GM12892 (cell line): ENCODE measurements around the gene VAPB.

ENCODE experiments used
- DNase-seq: peaks from one replicate; pipeline ENCODE4 v3.0.0; 2011; ENCODE audit not compliant: insufficient read length
- FAIRE-seq: peaks from 2 replicates; lab custom pipeline; 2011; peaks lifted over from hg19 to GRCh38; lab: Jason Lieb, UNC
- POLR2A ChIP-seq: IDR thresholded peaks from 2 replicates; pipeline ENCODE4 v1.6.1; 2011; ENCODE audit warnings: low read depth, low read length, control low read depth
- POLR2AphosphoS5 ChIP-seq: IDR thresholded peaks from 2 replicates; pipeline ENCODE4 v1.6.1; 2011; ENCODE audit warnings: low read depth, low read length, control low read depth
- TAF1 ChIP-seq: IDR thresholded peaks from 2 replicates; pipeline ENCODE4 v1.6.1; 2011; ENCODE audit warnings: low read depth, mild to moderate bottlenecking, control low read depth, low read length, borderline replicate concordance

VAPB gene

DNA sequence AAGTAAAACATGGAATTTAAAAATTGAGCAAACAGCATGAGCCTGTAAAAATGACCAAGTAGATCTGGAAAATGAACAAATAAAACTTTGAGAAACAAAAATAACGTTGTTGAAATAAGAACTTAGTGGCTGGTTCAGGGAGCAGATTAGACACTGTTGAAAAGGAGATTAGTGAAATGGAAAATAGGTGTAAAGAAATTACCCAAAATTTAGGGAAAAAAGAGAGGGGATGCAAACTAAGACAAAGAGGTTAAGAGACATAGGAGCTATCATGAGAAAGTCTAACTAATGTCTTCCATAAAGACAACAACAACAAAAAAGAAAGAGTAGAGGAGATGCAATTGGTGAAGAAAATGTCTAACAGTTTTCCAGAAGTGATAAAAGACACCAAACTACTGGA is 97.2 kb downstream of the VAPB start:
- no peak for FAIRE-seq
- no peak for DNase-seq
- no peak for TF ChIP-seq POLR2AphosphoS5
- TF ChIP-seq TAF1 = no peak
- TF ChIP-seq POLR2A = no peak

- TF ChIP-seq POLR2AphosphoS5 = no peak
- TF ChIP-seq TAF1 = no peak
- TF ChIP-seq POLR2A = no peak
- DNase-seq (no peak), FAIRE-seq (no peak)
These were observed 103.2 kb downstream of the VAPB start for GRCh38 chr20:58492074-58492718.

GRCh38 chr20:58492795-58493524 is 103.9 kb downstream of the VAPB start:
- TF ChIP-seq POLR2A (no peak), POLR2AphosphoS5 (no peak), TAF1 (no peak)
- DNase-seq (no peak), FAIRE-seq (no peak)

- DNase-seq (no peak), FAIRE-seq (no peak)
- TF ChIP-seq TAF1 (no peak), POLR2AphosphoS5 (no peak), POLR2A (no peak)
These were observed 106.0 kb downstream of the VAPB start for GRCh38 chr20:58494923-58495622.

DNA sequence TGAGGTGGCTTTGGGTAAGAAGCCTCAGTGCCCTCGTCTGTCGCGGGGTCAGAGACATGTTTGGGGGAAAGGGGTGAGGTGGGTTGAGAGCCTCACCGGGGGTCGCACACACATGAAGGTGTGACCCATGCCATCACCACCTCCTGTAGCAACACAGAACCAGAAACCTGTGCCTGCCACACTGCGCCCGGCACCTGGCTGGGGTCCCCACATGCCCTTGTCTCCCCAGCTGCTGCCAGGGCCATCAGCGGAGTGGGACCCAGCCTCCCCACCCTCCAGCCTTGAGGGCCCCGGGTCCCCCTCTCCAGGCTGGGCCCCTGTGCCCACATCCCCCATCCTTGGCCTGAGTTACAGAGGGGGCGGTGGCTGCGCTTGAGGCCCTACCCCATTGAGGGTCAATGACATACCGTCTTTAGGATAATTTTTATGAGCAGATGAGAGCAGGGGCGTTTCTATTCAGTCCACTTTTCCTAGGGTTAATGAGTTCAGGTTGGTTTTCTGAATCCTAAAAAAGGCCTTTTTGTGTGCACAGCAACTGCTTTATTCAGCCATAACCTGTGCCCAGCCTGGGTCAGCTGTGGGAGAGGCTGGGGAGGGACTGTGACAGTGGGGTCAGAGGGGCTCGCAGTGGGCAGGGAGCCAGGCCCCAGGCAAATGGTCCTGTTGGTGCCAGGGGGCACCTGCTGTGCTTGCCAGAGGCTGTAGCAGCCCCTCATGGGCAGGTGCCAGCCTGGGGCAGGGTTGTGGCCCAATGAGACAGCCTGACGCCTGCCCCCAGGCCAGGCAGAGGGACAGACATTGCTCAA is 106.8 kb downstream of the VAPB start:
- TF ChIP-seq TAF1 (no peak), POLR2A (no peak), POLR2AphosphoS5 (no peak)
- DNase-seq (no peak), FAIRE-seq (no peak)

DNA sequence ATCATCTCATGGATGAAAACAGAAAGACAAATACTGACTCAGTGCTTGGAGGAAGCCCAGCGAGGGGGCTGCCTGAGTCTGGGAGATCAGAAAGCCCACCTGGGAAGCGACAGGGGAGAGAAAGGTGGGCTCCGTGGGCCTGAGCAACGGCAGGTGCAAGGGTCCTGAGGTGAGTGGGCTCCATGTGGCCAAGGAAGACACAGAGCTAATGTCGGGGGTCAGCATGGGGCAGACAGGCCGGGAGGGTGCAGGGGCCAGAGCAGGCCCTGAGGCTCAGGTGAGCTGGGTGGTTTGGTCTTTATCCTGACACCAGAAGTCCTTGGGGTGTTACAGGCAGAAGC is 107.4 kb downstream of the VAPB start:
- no peak for FAIRE-seq
- no peak for DNase-seq
- no peak for TF ChIP-seq TAF1

- FAIRE-seq = no peak
- TF ChIP-seq POLR2A = no peak
- no peak for DNase-seq
These were observed 108.1 kb downstream of the VAPB start for GRCh38 chr20:58497076-58497641.

- FAIRE-seq (no peak), DNase-seq (no peak)
- TF ChIP-seq TAF1 (no peak), POLR2AphosphoS5 (no peak), POLR2A (no peak)
These were observed 108.9 kb downstream of the VAPB start for GRCh38 chr20:58497724-58498469.

GRCh38 chr20:58498470-58499068 is 109.5 kb downstream of the VAPB start:
- DNase-seq = no peak
- FAIRE-seq = no peak
- TF ChIP-seq POLR2AphosphoS5 (no peak), TAF1 (no peak), POLR2A (no peak)

DNA sequence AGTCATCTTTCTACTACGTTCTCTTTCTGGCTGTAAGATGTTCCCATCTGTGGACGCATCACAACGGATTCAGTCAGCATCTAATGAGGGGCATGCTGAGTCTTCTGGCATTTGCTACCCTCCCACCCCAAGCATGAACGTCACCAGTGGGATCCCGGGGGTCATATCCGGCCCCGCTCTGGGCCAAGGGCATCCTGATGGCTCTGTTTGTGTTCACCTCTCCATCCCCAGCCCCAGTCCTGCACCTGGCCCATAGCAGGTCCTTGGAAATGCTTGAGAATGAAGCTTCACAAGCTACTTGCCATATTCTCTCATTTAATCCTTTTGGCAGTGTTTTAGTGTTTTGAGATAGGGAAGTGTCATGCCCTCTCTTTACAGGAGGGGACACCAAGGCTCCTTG is 111.2 kb downstream of the VAPB start:
- no peak for DNase-seq
- no peak for TF ChIP-seq POLR2AphosphoS5
- TF ChIP-seq TAF1 = no peak
- TF ChIP-seq POLR2A = no peak
- FAIRE-seq = no peak
